ENCODE measurements around the gene PRR18.

DNA sequence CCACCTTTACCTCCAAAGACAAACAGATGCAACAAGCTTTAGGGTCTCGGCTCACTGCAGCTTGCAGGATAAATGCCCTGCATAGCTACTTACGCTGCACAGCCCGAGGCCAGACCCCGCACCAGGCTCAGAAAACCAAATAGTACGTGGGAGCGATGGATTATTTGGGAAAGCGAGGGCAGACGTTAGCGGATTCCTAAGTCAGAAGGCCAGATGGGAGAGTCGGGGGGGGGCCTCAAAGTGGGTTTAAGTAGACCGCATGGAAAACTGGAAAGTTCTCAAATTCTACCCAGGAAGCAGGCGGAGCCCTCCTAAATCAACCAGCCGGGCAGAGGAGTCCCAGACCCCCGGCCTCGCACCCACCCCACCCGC is 33.8 kb upstream of the PRR18 start:
- no peak for TF ChIP-seq POLR2A (IDR thresholded peaks at IDR 0.05; ENCODE audit: low read depth, low read length)
- no peak for TF ChIP-seq POLR2AphosphoS5 (IDR thresholded peaks at IDR 0.05; ENCODE audit: low read depth, low read length)

All from GM12892 (cell line).